Peyer's patch (tissue), 4 donors: Measurements from ENCODE around the gene PRKRA. TPM values are rescaled to one million over a fixed set of nuclear protein-coding genes. Genes with fewer than 3 reads are reported as not detected.
"Not testable (repeated sequence)": the region's sequence is repeated elsewhere in the genome, so short reads cannot be mapped to it uniquely, and the experiment has no call there.

Experiments used
- DNase-seq, 3 donors: peaks; one replicate each; pipeline ENCODE4 v3.0.0-alpha.2; 2017 to 2019
- H3K27ac ChIP-seq, 4 donors: fragments of 200-600 bp; sonication (generic); one replicate each; pipeline ENCODE4 v1.5.1; 2016 to 2019
- H3K27me3 ChIP-seq, 2 donors: fragments of 200-600 bp; sonication (generic); one replicate each; pipeline ENCODE4 v1.5.1; 2019
- H3K36me3 ChIP-seq, 3 donors: fragments of 200-600 bp; sonication (generic); one replicate each; pipeline ENCODE4 v1.5.1; 2016 to 2019
- H3K4me1 ChIP-seq, 4 donors: fragments of 200-600 bp; sonication (generic); one replicate each; pipeline ENCODE4 v1.5.1; 2016 to 2019
- H3K4me3 ChIP-seq, 4 donors: fragments of 200-600 bp; sonication (generic); 1 replicate in 3 of 4; 2 replicates in 1 of 4; pipeline ENCODE4 v1.5.1; 2016 to 2019; ENCODE audit warnings: mild to moderate bottlenecking in 1 of 4
- H3K9me3 ChIP-seq, 4 donors: fragments of 200-600 bp; sonication (generic); one replicate each; pipeline ENCODE4 v1.5.1; 2016 to 2019; ENCODE audit warnings: mild to moderate bottlenecking in 1 of 4
- CTCF ChIP-seq, 6 experiments: fragments of 450-650 bp in 4 of 6; fragments of 200-600 bp in 2 of 6; sonication (generic) in 1 of 6; IDR thresholded peaks; one replicate each; pipeline ENCODE4 v1.5.1; 2017 to 2019; ENCODE audit warnings: antibody characterized with exemption in 6 of 6, mild to moderate bottlenecking in 3 of 6, moderate library complexity in 1 of 6
- POLR2A ChIP-seq, 2 donors: fragments of 450-650 bp; IDR thresholded peaks; one replicate each; pipeline ENCODE4 v1.5.1; 2017; ENCODE audit warnings: antibody characterized with exemption in 2 of 2, mild to moderate bottlenecking in 2 of 2, moderate library complexity in 2 of 2
- total RNA-seq, 4 donors: library from RNA; depleted of rRNA; stranded (reverse); fragments of >200 nt; gene quantifications; one replicate each; pipeline ENCODE4 v1.1.0, GENCODE V29; 2016

The PRKRA gene
- total RNA-seq, 4 donors from 2014 or later = 22.4 to 54.9 (median 34.5) TPM

- no peak overlapping the region for H3K4me3 ChIP-seq
- H3K27me3 ChIP-seq = no peaks in the 10 kb centered on the region
- no peak for DNase-seq
- H3K36me3 ChIP-seq = no peaks in the 10 kb centered on the region
- H3K9me3 ChIP-seq = no peaks in the 10 kb centered on the region
- H3K4me1 ChIP-seq = no peaks in the 10 kb centered on the region
- TF ChIP-seq CTCF (IDR thresholded peaks at IDR 0.05) (no peak), POLR2A (IDR thresholded peaks at IDR 0.05) (no peak)
- no peak overlapping the region for H3K27ac ChIP-seq
Measured at GRCh38 chr2:178418426-178418825, 32.5 kb downstream of the PRKRA start.

DNA sequence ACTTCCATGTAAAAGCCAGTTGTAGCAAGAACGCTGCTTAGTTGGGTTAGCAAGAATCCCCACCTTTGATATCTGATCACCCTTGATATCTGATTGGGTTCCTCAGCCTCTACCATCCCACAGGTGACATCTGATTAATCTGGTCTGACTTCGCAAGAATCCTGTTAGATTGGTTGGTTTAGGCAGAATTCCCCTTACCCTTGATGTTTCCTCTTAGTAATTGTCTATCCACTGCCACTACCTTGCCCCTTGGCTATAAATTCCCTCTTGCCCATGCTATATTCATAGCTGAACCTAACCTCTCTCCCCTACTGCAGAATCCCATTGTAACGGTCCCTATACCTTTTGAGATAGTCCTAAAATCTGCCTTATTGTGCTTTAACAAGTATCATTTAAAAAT lies 33.1 kb downstream of the PRKRA start:
- no peaks in the 10 kb centered on the region for H3K27me3 ChIP-seq
- H3K9me3 ChIP-seq = no peaks in the 10 kb centered on the region
- H3K27ac ChIP-seq = no peak overlapping the region
- no peaks in the 10 kb centered on the region for H3K36me3 ChIP-seq
- no peak for DNase-seq
- TF ChIP-seq POLR2A (IDR thresholded peaks at IDR 0.05) (no peak), CTCF (IDR thresholded peaks at IDR 0.05) (no peak)
- H3K4me3 ChIP-seq = no peak overlapping the region
- H3K4me1 ChIP-seq = no peaks in the 10 kb centered on the region

GRCh38 chr2:178415979-178416378 lies 35.0 kb downstream of the PRKRA start:
- no peaks in the 10 kb centered on the region for H3K9me3 ChIP-seq
- H3K4me3 ChIP-seq = no peak overlapping the region
- H3K27me3 ChIP-seq = no peaks in the 10 kb centered on the region
- no peaks in the 10 kb centered on the region for H3K36me3 ChIP-seq
- no peak for TF ChIP-seq CTCF (IDR thresholded peaks at IDR 0.05)
- no peak for TF ChIP-seq POLR2A (IDR thresholded peaks at IDR 0.05)
- H3K4me1 ChIP-seq = no peaks in the 10 kb centered on the region
- DNase-seq = no peak
- H3K27ac ChIP-seq = no peak overlapping the region

DNA sequence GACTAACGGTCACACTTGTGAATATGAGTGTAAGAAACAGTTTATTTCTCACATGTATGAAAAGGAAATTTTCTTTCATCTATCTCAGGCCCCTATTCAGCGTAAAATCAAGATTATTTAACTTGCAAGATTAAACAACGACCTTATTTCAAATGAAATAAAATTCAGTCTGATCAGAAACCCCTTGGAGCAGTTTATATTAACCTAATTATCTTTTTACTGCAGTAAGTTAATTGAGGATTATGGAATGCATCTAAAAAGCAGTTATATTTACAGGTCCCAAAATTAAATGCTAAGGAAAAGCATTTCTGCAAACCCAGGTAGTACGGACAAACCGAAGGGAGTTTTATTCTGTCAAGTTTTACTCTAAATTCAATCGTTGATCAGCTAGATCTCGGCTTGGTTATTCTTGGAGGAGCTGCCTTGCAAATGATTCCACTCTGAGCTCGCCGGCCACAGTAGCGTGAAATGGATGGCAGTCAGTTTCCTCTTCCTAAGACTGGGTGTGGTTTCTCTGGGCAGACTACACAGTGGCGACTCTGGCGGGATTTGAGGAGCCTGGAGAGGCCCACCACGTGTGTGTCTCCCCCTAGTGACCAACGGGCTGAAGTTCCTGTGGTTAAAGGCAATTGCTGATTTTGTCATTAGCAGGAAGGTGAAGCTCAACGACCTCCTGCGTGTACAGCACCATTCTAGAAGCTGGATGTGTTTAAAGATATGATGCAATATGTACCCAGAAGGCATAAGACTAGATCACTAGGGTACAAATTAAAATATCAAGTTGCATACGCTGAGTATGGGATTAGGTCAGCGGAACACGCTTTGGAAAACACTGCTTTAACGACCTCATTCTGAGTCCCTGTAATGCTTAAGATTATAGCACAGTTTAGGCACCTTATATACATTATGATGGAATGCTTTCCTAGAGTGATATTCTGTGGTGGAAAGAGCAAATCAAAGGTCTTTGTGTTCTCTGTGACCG lies 36.4 kb downstream of the PRKRA start:
- Histone ChIP-seq H3K4me3 (peak overlapping the region; percentile 48 to 69 (median 61)), H3K9me3 (no peaks in the 10 kb centered on the region), H3K36me3 (no peaks in the 10 kb centered on the region), H3K27me3 (no peaks in the 10 kb centered on the region), H3K27ac (peak overlapping the region; percentile 76 to 95 (median 78)), H3K4me1 (no peaks in the 10 kb centered on the region)
- TF ChIP-seq CTCF (IDR thresholded peaks at IDR 0.05) = peak; percentile 77 to 86 (median 82)
- TF ChIP-seq POLR2A (IDR thresholded peaks at IDR 0.05) = no peak
- peak; percentile 77 to 94 (median 88) for DNase-seq

DNA sequence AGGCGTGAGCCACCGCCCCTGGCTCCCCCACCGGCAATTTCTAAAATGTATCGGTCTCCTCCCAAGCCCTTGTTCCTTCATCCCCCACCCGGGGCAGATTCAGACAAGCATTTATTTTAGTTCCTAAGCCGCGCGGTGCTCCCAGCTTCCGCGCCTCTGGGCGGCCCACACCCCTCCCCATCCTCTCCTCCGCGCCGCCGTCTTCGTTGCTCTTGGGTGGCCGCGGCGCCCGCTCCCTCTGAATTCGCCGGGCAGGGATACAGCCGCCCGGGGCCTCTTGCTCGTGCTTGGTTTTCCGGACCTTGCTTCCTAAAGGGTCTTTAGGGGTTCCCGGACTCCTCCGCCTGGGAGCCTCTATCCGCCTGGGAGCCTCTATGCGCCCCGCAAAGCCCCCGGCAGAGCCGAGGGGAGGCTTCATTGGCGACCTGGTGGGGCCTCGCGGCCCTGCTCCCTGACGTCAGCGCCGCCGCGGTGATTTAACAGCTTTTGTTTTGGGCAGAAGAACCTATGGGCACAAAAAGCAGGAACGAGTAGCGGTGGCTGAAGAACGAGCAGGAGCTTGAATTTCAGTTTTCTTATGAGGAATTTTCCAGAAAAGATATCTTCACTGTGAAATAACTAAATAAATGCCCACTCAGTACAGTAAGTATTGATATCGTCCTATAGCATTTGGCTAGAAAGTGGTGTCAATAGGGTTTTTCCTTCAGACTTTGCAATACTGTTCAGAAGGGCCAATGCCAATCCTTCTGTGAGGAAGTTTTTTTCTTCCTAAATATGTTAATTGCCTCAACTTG lies 37.3 kb downstream of the PRKRA start:
- Histone ChIP-seq H3K27ac (peak overlapping the region; percentile 76 to 95 (median 78)), H3K36me3 (no peaks in the 10 kb centered on the region), H3K27me3 (no peaks in the 10 kb centered on the region), H3K4me1 (no peaks in the 10 kb centered on the region), H3K4me3 (peak overlapping the region; percentile 48 to 69 (median 61)), H3K9me3 (no peaks in the 10 kb centered on the region)
- DNase-seq = peak; percentile 72 to 87 (median 80)
- TF ChIP-seq CTCF (IDR thresholded peaks at IDR 0.05) (peak in 1 of 6 experiments; percentile 1), POLR2A (IDR thresholded peaks at IDR 0.05) (no peak)

DNA sequence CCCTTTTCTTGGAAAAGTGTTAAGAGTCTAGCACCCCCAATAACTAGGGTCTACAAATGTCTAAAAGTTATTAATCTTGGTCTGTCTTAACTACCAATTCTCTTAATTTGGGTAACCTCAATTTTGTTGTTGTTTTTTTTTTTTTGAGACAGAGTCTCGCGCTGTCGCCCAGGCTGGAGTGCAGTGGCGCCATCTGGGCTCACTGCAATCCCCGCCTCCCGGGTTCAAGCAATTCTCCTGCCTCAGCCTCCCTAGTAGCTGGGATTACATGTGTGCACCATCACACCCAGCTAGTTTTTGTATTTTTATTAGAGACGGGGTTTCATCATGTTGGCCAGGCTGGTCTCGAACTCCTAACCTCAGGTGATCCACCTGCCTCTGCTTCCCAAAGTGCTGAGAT lies 38.5 kb downstream of the PRKRA start:
- DNase-seq, H3K36me3 ChIP-seq, H3K4me1 ChIP-seq, H3K27ac ChIP-seq, H3K4me3 ChIP-seq, H3K27me3 ChIP-seq, H3K9me3 ChIP-seq: not testable (repeated sequence)
